HepG2 (cell line): Measurements from ENCODE around the gene ST6GALNAC4. TPM values are rescaled to one million over a fixed set of nuclear protein-coding genes. Genes with fewer than 3 reads are reported as not detected.

Experiments
- ATAC-seq: fragments of 200-7000 bp; cut with Tn5 transposase; 3 replicates; pipeline ENCODE4 v1.9.1; 2020; ENCODE audit warnings: mild to moderate bottlenecking, moderate library complexity
- BruUV-seq: library from RNA; stranded (reverse); fragments of 400-500 nt; replicated peaks from 2 replicates; lab custom pipeline; 2021; lab: Mats Ljungman, UMichigan
- CTCF ChIA-PET: fragments of 300-600 bp; formaldehyde crosslinking; extraction: SDS; loops from one replicate; lab custom pipeline; 2021; ENCODE audit warnings: low total read pairs, inconsistent platforms, low intra/inter-chr PET ratio; lab: Yijun Ruan, JAX
- POLR2A ChIA-PET: fragments of 350-600 bp; sonication (Branson Sonifier 250); formaldehyde crosslinking; loops from one replicate; lab custom pipeline; 2020; ENCODE audit warnings: antibody characterized with exemption, inconsistent platforms; lab: Yijun Ruan, JAX
- DNase-seq: peaks from one replicate; pipeline ENCODE4 v3.0.0-alpha.2; 2015; ENCODE audit warnings: low spot score
- FAIRE-seq: peaks from 3 replicates; lab custom pipeline; 2011; peaks lifted over from hg19 to GRCh38; lab: Jason Lieb, UNC
- H2AFZ ChIP-seq: one replicate; pipeline ENCODE4 v1.6.1; 2011; ENCODE audit warnings: low read length, inconsistent platforms
- H3K27ac ChIP-seq: fragments of 300-600 bp; 3 replicates; pipeline ENCODE4 v1.8.0; 2011; ENCODE audit warnings: mixed run types, mild to moderate bottlenecking, mixed read lengths, low read length, inconsistent platforms; ENCODE audit not compliant: insufficient read depth; ENCODE audit errors: extremely low read length
- H3K27me3 ChIP-seq, 2 experiments: fragments of 200-600 bp in 1 of 2; 2 replicates in 1 of 2; 3 replicates in 1 of 2; pipeline versions ENCODE4 v1.6.0 to v1.8.0; 2011; ENCODE audit warnings: low read length in 2 of 2, mild to moderate bottlenecking in 2 of 2, moderate library complexity in 2 of 2, inconsistent platforms in 1 of 2; ENCODE audit not compliant: insufficient read depth in 2 of 2, control insufficient read depth in 1 of 2
- H3K36me3 ChIP-seq, 2 experiments: fragments of 200-600 bp in 1 of 2; replicated peaks in 1 of 2; 2 replicates in 1 of 2; 3 replicates in 1 of 2; pipeline versions ENCODE4 v1.5.1 to v1.8.0; 2011; ENCODE audit warnings: low read length in 2 of 2, inconsistent platforms in 1 of 2; ENCODE audit not compliant: insufficient read depth in 2 of 2, control insufficient read depth in 1 of 2
- H3K4me1 ChIP-seq: 2 replicates; pipeline ENCODE4 v1.5.1; 2012; ENCODE audit warnings: low read length, inconsistent platforms; ENCODE audit not compliant: insufficient read depth
- H3K4me2 ChIP-seq: 2 replicates; pipeline ENCODE4 v1.6.0; 2011; ENCODE audit warnings: low read depth, low read length, inconsistent platforms
- H3K4me3 ChIP-seq, 3 experiments: fragments of 200-600 bp in 1 of 3; sonication (generic), shearing (Covaris generic) in 1 of 3; replicated peaks in 1 of 3; 2 replicates each; pipeline ENCODE4 v1.5.1; 2011 to 2016; ENCODE audit warnings: low read length in 3 of 3, inconsistent platforms in 2 of 3, low read depth in 2 of 3, mild to moderate bottlenecking in 2 of 3, control low read depth in 1 of 3, mixed read lengths in 1 of 3; ENCODE audit not compliant: insufficient read depth in 1 of 3
- H3K79me2 ChIP-seq: one replicate; pipeline ENCODE4 v1.6.1; 2011; ENCODE audit warnings: low read length, inconsistent platforms; ENCODE audit not compliant: insufficient read depth
- H3K9ac ChIP-seq: 2 replicates; pipeline ENCODE4 v1.6.0; 2011; ENCODE audit warnings: mild to moderate bottlenecking, low read depth, low read length, inconsistent platforms; ENCODE audit not compliant: insufficient read depth
- H3K9me3 ChIP-seq: 2 replicates; pipeline ENCODE4 v1.5.1; 2012; ENCODE audit warnings: mild to moderate bottlenecking, low read length
- H4K20me1 ChIP-seq: 2 replicates; pipeline ENCODE4 v1.6.0; 2011; ENCODE audit warnings: inconsistent platforms, mild to moderate bottlenecking, low read length, moderate library complexity; ENCODE audit not compliant: insufficient read depth
- HES4 ChIP-seq: sonication (generic); formaldehyde crosslinking; IDR thresholded peaks from 2 replicates; pipeline ENCODE4 v1.9.0; 2021; ENCODE audit warnings: mild to moderate bottlenecking, missing genetic modification reagents, borderline replicate concordance
- NR3C1 ChIP-seq: sonication (generic); formaldehyde crosslinking; IDR thresholded peaks from 2 replicates; pipeline ENCODE4 v1.4.0; 2020; ENCODE audit warnings: missing genetic modification reagents
- ZKSCAN8 ChIP-seq: IDR thresholded peaks from 2 replicates; pipeline ENCODE4 v1.6.1; 2016; ENCODE audit warnings: borderline replicate concordance, missing genetic modification reagents, missing compliant biosample characterization
- ZNF292 ChIP-seq: sonication (generic); formaldehyde crosslinking; IDR thresholded peaks from 2 replicates; pipeline ENCODE4 v1.8.1; 2022; ENCODE audit warnings: mild to moderate bottlenecking, low read depth, missing genetic modification reagents, borderline replicate concordance
- ZNF430 ChIP-seq: sonication (generic); formaldehyde crosslinking; IDR thresholded peaks from 2 replicates; pipeline ENCODE4 v1.9.0; 2021; ENCODE audit warnings: mild to moderate bottlenecking, missing genetic modification reagents
- ZNF552 ChIP-seq: sonication (generic); formaldehyde crosslinking; IDR thresholded peaks from 2 replicates; pipeline ENCODE4 v1.9.0; 2022; ENCODE audit warnings: missing genetic modification reagents, mild to moderate bottlenecking, borderline replicate concordance
- WGBS: methylation state at CpG from one replicate; pipeline ENCODE4 v1.1.6; 2017; ENCODE audit warnings: low lambda C conversion rate; 5-methylcytosine and 5-hydroxymethylcytosine counted together
- in situ Hi-C: cut with HindIII; loops from 2 replicates; pipeline ENCODE4 v1.10.0; 2017; ENCODE audit warnings: low pct_unique_long_range_greater_than_20kb; ENCODE audit not compliant: extremely low pct_ligation_motif_present
- intact Hi-C: fragments of 100-400 bp; cut with micrococcal nuclease; formaldehyde crosslinking; loops from one replicate; pipeline ENCODE4 v1.10.0; 2022; ENCODE audit not compliant: unreplicated experiment
- polyA plus RNA-seq, 8 experiments: library from polyadenylated mRNA; depleted of rRNA in 3 of 8; stranded (reverse) in 7 of 8; unstranded in 1 of 8; fragments of >200 nt; fragmentation: Illumina TruSeq in 4 of 8; extraction: Trizol in 4 of 8; gene quantifications; 2 replicates each; pipeline versions ENCODE4 v1.2.1 to v1.2.3, GENCODE V29; 2011 to 2016; ENCODE audit warnings: low read depth in 4 of 8, missing spikeins in 1 of 8, mixed read lengths in 1 of 8; ENCODE audit not compliant: insufficient read depth in 1 of 8
- total RNA-seq, 5 experiments: library from RNA; depleted of rRNA; stranded (reverse); fragments of >200 nt; fragmentation: Illumina TruSeq; extraction: Trizol; gene quantifications; 2 replicates each; pipeline ENCODE4 v1.2.3, GENCODE V29; 2016; ENCODE audit warnings: low read depth in 1 of 5
- TF ChIP-seq, protein P1 (sequence below): sonication (generic); formaldehyde crosslinking; IDR thresholded peaks from 2 replicates; pipeline ENCODE4 v1.5.1; 2020; ENCODE audit warnings: missing genetic modification reagents, mild to moderate bottlenecking, borderline replicate concordance

The ST6GALNAC4 gene
- total and polyA plus RNA-seq, 2 of the 13 experiments (the other 11 are each of a cell fraction or from before 2014, with no cell fraction given): 18.8 to 27.7 TPM

DNA sequence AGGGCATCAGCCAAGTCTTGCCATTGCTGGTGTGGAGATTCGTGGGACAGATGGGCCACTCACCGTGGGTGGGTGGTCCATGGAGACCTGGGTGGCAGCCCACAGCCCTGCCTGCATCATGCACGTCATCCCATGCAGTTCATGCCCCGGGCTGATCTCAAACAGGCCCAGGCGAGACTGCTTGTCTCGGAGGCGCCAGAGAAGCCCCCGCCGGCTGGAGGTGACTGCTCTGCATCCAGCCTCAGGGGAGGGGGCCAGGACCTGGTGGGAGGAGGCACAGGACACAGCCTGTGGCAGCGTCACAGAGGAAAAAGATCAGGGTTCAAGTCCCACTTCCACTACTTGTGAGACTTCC is 12.8 kb upstream of the ST6GALNAC4 start:
- ChIA-PET CTCF (no interaction called here), POLR2A (interaction anchor here (1.1 to 1.3 kb wide), 2 partner anchors 13 to 23 kb away, joined by 3 read pairs; partner anchors contain the start of gene ST6GALNAC4)
- peaks cover 40% of the 10 kb centered on the region for H3K4me1 ChIP-seq
- no peak overlapping the region for H3K9ac ChIP-seq
- H3K79me2 ChIP-seq: no peaks in the 10 kb centered on the region
- peaks cover 0 to 38% of the 10 kb centered on the region in 2 experiments for H3K27me3 ChIP-seq
- intact Hi-C loops (no loop called here), in situ Hi-C loops (loop anchor here (5.0 to 10.0 kb wide), 2 partner anchors 332 to 425 kb away; no protein-coding TSS in a partner anchor)
- no peak overlapping the region for H3K4me2 ChIP-seq
- no peak for TF ChIP-seq NR3C1
- TF ChIP-seq ZKSCAN8 (CRISPR knock-in tag): no peak
- no peak for TF ChIP-seq ZNF552 (CRISPR knock-in tag)
- TF ChIP-seq, protein P1, sequence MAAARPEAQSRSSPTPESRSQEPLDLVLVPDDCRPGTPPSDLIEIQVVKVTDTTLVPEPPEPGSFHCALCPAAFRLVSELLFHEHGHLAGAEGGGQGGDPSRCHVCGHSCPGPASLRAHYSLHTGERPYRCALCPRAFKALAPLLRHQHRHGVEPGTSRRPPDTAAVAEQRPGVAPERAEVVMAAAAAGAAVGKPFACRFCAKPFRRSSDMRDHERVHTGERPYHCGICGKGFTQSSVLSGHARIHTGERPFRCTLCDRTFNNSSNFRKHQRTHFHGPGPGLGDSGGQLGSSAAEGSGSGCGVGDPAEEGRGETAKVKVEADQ (CRISPR knock-in tag): no peak
- TF ChIP-seq ZNF430 (CRISPR knock-in tag): no peak
- TF ChIP-seq HES4 (CRISPR knock-in tag): no peak
- no peak for TF ChIP-seq ZNF292 (CRISPR knock-in tag)
- H2AFZ ChIP-seq: no peak overlapping the region
- ATAC-seq (no peak), FAIRE-seq (no peak), DNase-seq (no peak)
- no peak overlapping the region for H3K4me3 ChIP-seq
- no peaks in the 10 kb centered on the region for H3K9me3 ChIP-seq
- no peaks in the 10 kb centered on the region for H4K20me1 ChIP-seq
- 0 out of 5 replicates have a peak, but pooled peaks cover 0 to 2% of the 10 kb centered on the region in 2 experiments for H3K36me3 ChIP-seq
- 45% methylated on average over 9 of the region's 10 CpGs for WGBS
- no peak overlapping the region for H3K27ac ChIP-seq
- BruUV-seq: no TSS peak
